ENCODE measurements around the gene THTPA.

THTPA gene

GRCh38 chr14:23548351-23549318 lies 7.4 kb upstream of the THTPA start:
- H2AK5ac ChIP-seq (ENCODE audit: low read depth, low read length) = no peak overlapping the region
- no peak overlapping the region for H3K4ac ChIP-seq (ENCODE audit: low read length)
- no peak for DNase-seq (ENCODE audit: low spot score)
- H3K9ac ChIP-seq (ENCODE audit: low read depth, low read length, poor library complexity) = no peak overlapping the region
- H2BK15ac ChIP-seq (ENCODE audit: low read length) = no peak overlapping the region
- H4K91ac ChIP-seq (ENCODE audit: low read depth, low read length, poor library complexity) = no peak overlapping the region
- no peak overlapping the region for H2BK12ac ChIP-seq (ENCODE audit: low read length)
- H3K4me1 ChIP-seq (ENCODE audit: control insufficient read depth in 2 of 2, insufficient read depth in 1 of 2, low read depth in 1 of 2, low read length in 2 of 2) = peaks cover 19 to 37% of the 10 kb centered on the region in 2 donors
- H3K18ac ChIP-seq (ENCODE audit: low read length) = no peak overlapping the region
- no peak overlapping the region for H2BK120ac ChIP-seq (ENCODE audit: low read depth, low read length)
- no peak overlapping the region for H3K14ac ChIP-seq (ENCODE audit: low read length)
- no peaks in the 10 kb centered on the region for H3K27me3 ChIP-seq (ENCODE audit: control insufficient read depth in 3 of 3, insufficient read depth in 3 of 3, low read depth in 1 of 3, low read length in 3 of 3)
- H2BK5ac ChIP-seq (ENCODE audit: low read length) = no peak overlapping the region
- peaks cover 5% of the 10 kb centered on the region for H3K79me1 ChIP-seq (ENCODE audit: low read depth, low read length)
- WGBS, 2 donors (ENCODE audit: extremely low coverage in 2 of 2, insufficient read length in 2 of 2, insufficient replicate concordance in 1 of 2) = no CpG with 5 or more reads among the region's 18 CpGs
- H3K36me3 ChIP-seq (replicated peaks in 1 of 2; ENCODE audit: control insufficient read depth in 2 of 2, insufficient read depth in 2 of 2, low read length in 2 of 2) = no peaks in the 10 kb centered on the region
- H4K8ac ChIP-seq (ENCODE audit: low read depth, low read length) = no peak overlapping the region
- H3K4me3 ChIP-seq (ENCODE audit: low read length in 2 of 2) = no peak overlapping the region
- H3K4me2 ChIP-seq (ENCODE audit: insufficient read depth, low read length, poor library complexity, severe bottlenecking) = no peak overlapping the region
- no peaks in the 10 kb centered on the region for H3K9me3 ChIP-seq (replicated peaks in 1 of 2; ENCODE audit: control insufficient read depth in 2 of 2, insufficient read depth in 1 of 2, low read depth in 1 of 2, low read length in 2 of 2)
- no peak overlapping the region for H2AFZ ChIP-seq (ENCODE audit: low read length)
- no peak overlapping the region for H3K23ac ChIP-seq (ENCODE audit: low read depth, low read length, poor library complexity)
- H3K27ac ChIP-seq (replicated peaks; ENCODE audit: low read length) = peak overlapping the region; percentile 49

- WGBS, 2 donors (ENCODE audit: extremely low coverage in 2 of 2, insufficient read length in 2 of 2, insufficient replicate concordance in 1 of 2) = no CpG with 5 or more reads among the region's 12 CpGs
Measured at GRCh38 chr14:23550131-23550811, 5.8 kb upstream of the THTPA start.

GRCh38 chr14:23550812-23551265 lies 5.2 kb upstream of the THTPA start:
- peak overlapping the region; percentile 50 for H2BK15ac ChIP-seq (ENCODE audit: low read length)
- peak overlapping the region; percentile 80 for H3K27ac ChIP-seq (replicated peaks; ENCODE audit: low read length)
- H3K36me3 ChIP-seq (replicated peaks in 1 of 2; ENCODE audit: control insufficient read depth in 2 of 2, insufficient read depth in 2 of 2, low read length in 2 of 2) = no peaks in the 10 kb centered on the region
- DNase-seq (ENCODE audit: low spot score) = no peak
- H3K4me2 ChIP-seq (ENCODE audit: insufficient read depth, low read length, poor library complexity, severe bottlenecking) = peak overlapping the region; percentile 82
- H3K14ac ChIP-seq (ENCODE audit: low read length) = peak overlapping the region; percentile 31
- H4K91ac ChIP-seq (ENCODE audit: low read depth, low read length, poor library complexity) = no peak overlapping the region
- peak overlapping the region; percentile 92 for H3K18ac ChIP-seq (ENCODE audit: low read length)
- H2BK5ac ChIP-seq (ENCODE audit: low read length) = no peak overlapping the region
- H3K4me3 ChIP-seq (ENCODE audit: low read length in 2 of 2) = peak overlapping the region; percentile 72 to 85
- H3K4me1 ChIP-seq (ENCODE audit: control insufficient read depth in 2 of 2, insufficient read depth in 1 of 2, low read depth in 1 of 2, low read length in 2 of 2) = peaks cover 17 to 24% of the 10 kb centered on the region in 2 donors
- no peak overlapping the region for H4K8ac ChIP-seq (ENCODE audit: low read depth, low read length)
- WGBS, 2 donors (ENCODE audit: extremely low coverage in 2 of 2, insufficient read length in 2 of 2, insufficient replicate concordance in 1 of 2) = no CpG with 5 or more reads among the region's 37 CpGs
- no peak overlapping the region for H2BK120ac ChIP-seq (ENCODE audit: low read depth, low read length)
- H2AFZ ChIP-seq (ENCODE audit: low read length) = peak overlapping the region; percentile 84
- no peaks in the 10 kb centered on the region for H3K27me3 ChIP-seq (ENCODE audit: control insufficient read depth in 3 of 3, insufficient read depth in 3 of 3, low read depth in 1 of 3, low read length in 3 of 3)
- H3K9ac ChIP-seq (ENCODE audit: low read depth, low read length, poor library complexity) = peak overlapping the region; percentile 91
- peak overlapping the region; percentile 30 for H3K4ac ChIP-seq (ENCODE audit: low read length)
- peaks cover 5% of the 10 kb centered on the region for H3K79me1 ChIP-seq (ENCODE audit: low read depth, low read length)
- peak overlapping the region; percentile 34 for H2AK5ac ChIP-seq (ENCODE audit: low read depth, low read length)
- no peak overlapping the region for H2BK12ac ChIP-seq (ENCODE audit: low read length)
- H3K9me3 ChIP-seq (replicated peaks in 1 of 2; ENCODE audit: control insufficient read depth in 2 of 2, insufficient read depth in 1 of 2, low read depth in 1 of 2, low read length in 2 of 2) = no peaks in the 10 kb centered on the region
- peak overlapping the region; percentile 66 for H3K23ac ChIP-seq (ENCODE audit: low read depth, low read length, poor library complexity)

More at GRCh38 chr14:23550131-23550811, 5.8 kb upstream of the THTPA start:
- Histone ChIP-seq H3K18ac (ENCODE audit: low read length) (peak overlapping the region; percentile 92), H3K9ac (ENCODE audit: low read depth, low read length, poor library complexity) (peak overlapping the region; percentile 91), H2AFZ (ENCODE audit: low read length) (peak overlapping the region; percentile 84), H4K91ac (ENCODE audit: low read depth, low read length, poor library complexity) (no peak overlapping the region), H3K4me3 (ENCODE audit: low read length in 2 of 2) (peak overlapping the region; percentile 72 to 85), H2BK120ac (ENCODE audit: low read depth, low read length) (no peak overlapping the region), H3K4me2 (ENCODE audit: insufficient read depth, low read length, poor library complexity, severe bottlenecking) (peak overlapping the region; percentile 82), H2BK12ac (ENCODE audit: low read length) (no peak overlapping the region), H3K27ac (replicated peaks; ENCODE audit: low read length) (no peak overlapping the region), H3K27me3 (ENCODE audit: control insufficient read depth in 3 of 3, insufficient read depth in 3 of 3, low read depth in 1 of 3, low read length in 3 of 3) (no peaks in the 10 kb centered on the region), H3K4ac (ENCODE audit: low read length) (peak overlapping the region; percentile 30), H4K8ac (ENCODE audit: low read depth, low read length) (no peak overlapping the region), H3K79me1 (ENCODE audit: low read depth, low read length) (peaks cover 5% of the 10 kb centered on the region), H3K9me3 (replicated peaks in 1 of 2; ENCODE audit: control insufficient read depth in 2 of 2, insufficient read depth in 1 of 2, low read depth in 1 of 2, low read length in 2 of 2) (no peaks in the 10 kb centered on the region), H2AK5ac (ENCODE audit: low read depth, low read length) (peak overlapping the region; percentile 34), H3K36me3 (replicated peaks in 1 of 2; ENCODE audit: control insufficient read depth in 2 of 2, insufficient read depth in 2 of 2, low read length in 2 of 2) (no peaks in the 10 kb centered on the region), H3K4me1 (ENCODE audit: control insufficient read depth in 2 of 2, insufficient read depth in 1 of 2, low read depth in 1 of 2, low read length in 2 of 2) (peaks cover 18 to 28% of the 10 kb centered on the region in 2 donors), H3K14ac (ENCODE audit: low read length) (peak overlapping the region; percentile 31), H3K23ac (ENCODE audit: low read depth, low read length, poor library complexity) (peak overlapping the region; percentile 66), H2BK5ac (ENCODE audit: low read length) (no peak overlapping the region), H2BK15ac (ENCODE audit: low read length) (no peak overlapping the region)
- no peak for DNase-seq (ENCODE audit: low spot score)
